GM19324 (cell line): ENCODE measurements around the gene ZBED3.
"Not testable (repeated sequence)": the region's sequence is repeated elsewhere in the genome, so short reads cannot be mapped to it uniquely, and the experiment has no call there.

Source experiments
- ATAC-seq: cut with Tn5 transposase; IDR thresholded peaks from one replicate; pipeline ENCODE4 v1.9.1; 2021; ENCODE audit warnings: mild to moderate bottlenecking, moderate library complexity; ENCODE audit not compliant: unreplicated experiment, low FRiP score

The ZBED3 gene

GRCh38 chr5:77080479-77080878, 6.6 kb downstream of the ZBED3 start:
- ATAC-seq = not testable (repeated sequence)

DNA sequence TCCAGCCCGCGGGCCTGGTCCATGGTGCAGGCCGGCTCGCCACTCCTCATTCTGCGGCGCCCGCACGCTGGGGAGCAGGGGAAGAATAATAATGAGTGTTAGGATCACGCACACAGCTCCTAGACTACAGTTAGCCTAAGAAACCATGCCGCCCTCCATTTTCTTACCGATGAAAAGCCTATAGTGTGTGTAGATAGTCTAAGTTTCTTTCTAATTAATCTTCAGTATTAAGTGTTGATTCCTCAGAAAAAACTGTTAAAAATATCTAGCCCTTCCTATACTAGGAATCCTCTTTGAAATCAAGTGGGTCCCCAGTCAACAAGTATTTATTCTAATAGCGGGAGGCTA, 9.3 kb downstream of the ZBED3 start:
- ATAC-seq = no peak

DNA sequence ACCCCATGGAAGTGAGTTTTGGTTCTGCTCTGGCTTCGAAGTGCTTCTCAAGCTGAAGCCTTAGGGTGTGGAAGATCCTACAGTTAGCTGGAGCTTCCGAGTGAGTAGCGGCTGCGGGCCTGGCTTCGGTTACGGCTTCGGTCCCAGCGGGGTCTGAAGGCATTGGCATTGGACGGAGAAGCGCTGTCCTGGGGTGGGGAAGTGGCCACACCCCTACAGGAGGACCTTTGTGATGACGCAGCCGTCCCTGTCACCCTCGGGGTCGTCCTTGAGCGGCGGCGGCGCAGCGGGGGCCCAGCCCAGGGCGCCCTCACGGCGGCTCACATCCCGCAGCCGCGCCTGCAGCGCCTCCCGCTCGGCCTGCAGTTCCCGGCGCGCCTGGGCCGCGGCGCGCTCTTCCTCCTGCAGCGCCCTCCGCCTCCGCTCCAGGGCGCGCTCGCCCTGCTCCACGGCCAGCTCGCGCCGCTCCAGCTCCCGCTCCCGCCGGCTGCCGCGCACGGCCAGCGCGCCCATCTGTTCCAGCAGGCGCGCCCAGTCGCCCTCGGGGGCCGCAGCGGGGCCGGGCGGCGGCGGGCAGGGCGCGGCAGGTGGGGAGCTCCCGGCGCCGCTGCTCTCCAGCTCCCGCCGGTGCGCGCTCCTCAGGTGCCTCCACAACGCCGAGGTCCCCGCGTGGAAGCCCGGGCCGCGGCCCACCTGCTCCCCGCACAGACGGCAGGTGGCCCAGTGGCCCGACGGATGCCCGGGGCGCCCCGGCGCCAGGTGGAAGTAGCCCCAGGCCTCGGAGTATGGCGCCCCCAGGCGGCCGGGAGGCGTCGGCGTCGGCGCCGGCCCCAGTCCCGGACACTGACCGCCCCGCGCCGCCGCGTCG, 9.9 kb downstream of the ZBED3 start:
- peak; percentile 82 for ATAC-seq

DNA sequence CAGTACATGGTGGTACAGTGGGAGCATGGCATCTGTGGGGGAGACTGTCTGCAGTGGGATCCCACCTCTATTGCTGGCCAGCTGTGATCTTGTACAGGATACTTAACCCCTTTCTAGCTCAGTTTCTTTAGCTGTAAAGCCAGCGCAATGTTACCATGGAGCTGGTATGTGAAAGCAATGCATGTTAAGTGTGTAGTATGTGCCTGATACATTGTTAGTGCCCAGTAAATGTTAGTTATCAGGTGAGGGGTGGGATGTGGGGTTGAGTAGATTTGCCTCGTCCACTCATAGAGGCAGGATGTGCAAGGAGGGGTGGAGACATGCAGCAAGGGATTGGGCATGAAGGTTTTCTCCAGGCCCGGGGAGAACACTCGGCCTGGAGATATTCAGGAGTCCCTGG, 12.3 kb downstream of the ZBED3 start:
- no peak for ATAC-seq

GRCh38 chr5:77073667-77074066, 13.4 kb downstream of the ZBED3 start:
- no peak for ATAC-seq

- no peak for ATAC-seq
Measured at GRCh38 chr5:77066823-77067442, 20.2 kb downstream of the ZBED3 start.

DNA sequence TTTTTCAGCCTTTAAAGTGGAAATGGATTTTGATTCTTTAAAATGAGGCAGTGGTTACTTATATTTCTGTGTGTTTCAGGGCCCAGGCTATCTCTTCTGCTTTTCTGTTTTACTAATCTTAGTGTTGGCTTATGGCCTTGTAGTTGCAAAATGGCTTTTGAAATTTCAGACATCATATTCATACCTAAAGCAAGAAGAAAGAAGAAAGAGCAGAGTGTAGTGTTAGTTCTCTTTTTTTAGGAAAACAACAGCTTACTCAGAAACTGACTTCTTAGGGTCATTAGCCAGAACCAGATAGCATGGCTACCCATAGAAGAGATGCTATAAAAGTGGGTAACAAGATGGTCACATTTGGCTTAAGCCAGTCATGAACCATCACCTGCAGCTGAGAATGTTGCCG, 20.9 kb downstream of the ZBED3 start:
- ATAC-seq = no peak

GRCh38 chr5:77065256-77065655, 21.8 kb downstream of the ZBED3 start:
- ATAC-seq = no peak

DNA sequence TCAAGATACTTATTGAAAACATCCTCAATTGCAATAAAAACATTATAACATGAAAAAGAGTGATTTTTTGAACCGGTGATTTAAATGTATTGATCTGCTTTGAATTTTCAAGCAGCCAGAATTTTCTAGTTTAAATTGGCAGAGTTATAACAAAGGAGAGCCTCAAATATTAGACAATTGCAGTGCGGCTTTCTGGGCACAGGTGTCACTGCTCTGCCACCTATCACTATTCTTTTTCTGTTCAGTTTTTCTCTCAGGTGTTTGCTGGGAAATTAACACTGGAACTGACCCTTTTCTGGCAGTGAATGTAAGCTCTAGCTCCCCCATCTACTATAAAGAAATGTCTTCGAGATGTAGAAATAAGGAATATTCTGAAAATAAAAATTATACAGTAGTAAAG, 23.0 kb downstream of the ZBED3 start:
- no peak for ATAC-seq

DNA sequence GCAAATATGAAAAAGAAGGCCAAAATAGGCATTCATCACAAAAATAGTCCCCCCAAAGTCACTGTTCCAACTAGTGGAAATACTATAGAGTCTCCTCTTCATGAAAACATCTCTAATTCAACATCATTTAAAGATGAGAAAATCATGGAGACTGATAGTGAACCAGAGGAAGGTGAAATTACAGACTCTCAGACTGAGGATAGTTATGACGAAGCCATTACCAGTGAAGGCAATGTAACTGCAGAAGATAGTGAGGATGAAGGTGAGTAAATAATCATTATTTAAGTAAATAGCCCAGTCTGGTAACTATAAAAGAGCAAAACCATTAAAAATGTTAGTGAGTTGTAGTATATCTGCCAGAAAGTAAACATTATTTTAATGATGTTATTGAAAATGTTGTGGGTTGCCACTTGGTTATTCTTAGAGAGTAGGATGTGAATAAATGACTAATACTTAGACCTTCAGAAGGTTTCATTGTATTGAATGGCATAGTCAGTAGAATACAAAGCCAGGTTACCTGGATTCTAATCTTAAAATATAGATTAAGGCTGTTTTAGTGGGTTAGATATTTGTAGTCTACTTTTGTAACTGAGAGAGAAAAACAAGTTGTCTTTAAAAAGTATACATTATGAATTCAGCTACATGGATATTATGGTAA, 40.5 kb downstream of the ZBED3 start:
- no peak for ATAC-seq

DNA sequence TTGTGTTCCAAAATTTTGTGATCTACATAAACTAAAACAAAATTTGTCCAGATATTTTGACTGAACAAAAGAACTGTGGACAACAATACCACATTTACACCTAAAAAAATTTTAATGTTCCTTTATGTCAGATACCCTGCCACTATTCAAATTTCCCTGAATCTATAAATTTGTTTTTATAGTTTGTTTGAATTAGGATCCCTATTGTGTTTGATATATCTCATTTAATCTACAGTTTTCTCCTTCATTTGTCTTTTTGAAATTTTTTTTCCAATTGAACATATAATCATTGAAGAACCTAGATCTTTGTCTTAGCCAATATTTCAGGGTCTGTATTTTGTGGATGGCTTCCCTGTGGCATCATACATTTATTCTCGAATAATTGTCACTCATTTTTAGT, 51.1 kb downstream of the ZBED3 start:
- ATAC-seq = no peak

GRCh38 chr5:77033338-77033737, 53.7 kb downstream of the ZBED3 start:
- no peak for ATAC-seq

GRCh38 chr5:77032635-77033034, 54.5 kb downstream of the ZBED3 start:
- ATAC-seq = no peak

DNA sequence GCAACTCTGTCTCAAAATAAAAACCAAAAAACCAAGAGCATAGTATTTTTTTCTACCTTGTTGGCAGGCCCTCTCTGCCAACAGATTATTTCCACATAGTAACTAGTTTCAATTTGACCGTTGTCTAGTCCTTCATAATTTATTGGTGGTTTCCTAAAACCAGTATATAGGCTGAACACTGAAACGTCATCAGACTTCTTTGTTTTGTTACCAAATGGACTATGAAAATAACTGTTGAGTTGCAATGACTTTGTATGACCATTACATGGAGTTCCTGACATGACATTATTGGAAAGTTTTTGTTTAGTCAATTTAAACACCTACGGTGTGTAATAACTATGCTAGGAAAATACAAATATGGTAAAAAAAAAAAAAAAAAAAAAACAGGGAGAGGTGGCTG, 55.2 kb downstream of the ZBED3 start:
- ATAC-seq = no peak

DNA sequence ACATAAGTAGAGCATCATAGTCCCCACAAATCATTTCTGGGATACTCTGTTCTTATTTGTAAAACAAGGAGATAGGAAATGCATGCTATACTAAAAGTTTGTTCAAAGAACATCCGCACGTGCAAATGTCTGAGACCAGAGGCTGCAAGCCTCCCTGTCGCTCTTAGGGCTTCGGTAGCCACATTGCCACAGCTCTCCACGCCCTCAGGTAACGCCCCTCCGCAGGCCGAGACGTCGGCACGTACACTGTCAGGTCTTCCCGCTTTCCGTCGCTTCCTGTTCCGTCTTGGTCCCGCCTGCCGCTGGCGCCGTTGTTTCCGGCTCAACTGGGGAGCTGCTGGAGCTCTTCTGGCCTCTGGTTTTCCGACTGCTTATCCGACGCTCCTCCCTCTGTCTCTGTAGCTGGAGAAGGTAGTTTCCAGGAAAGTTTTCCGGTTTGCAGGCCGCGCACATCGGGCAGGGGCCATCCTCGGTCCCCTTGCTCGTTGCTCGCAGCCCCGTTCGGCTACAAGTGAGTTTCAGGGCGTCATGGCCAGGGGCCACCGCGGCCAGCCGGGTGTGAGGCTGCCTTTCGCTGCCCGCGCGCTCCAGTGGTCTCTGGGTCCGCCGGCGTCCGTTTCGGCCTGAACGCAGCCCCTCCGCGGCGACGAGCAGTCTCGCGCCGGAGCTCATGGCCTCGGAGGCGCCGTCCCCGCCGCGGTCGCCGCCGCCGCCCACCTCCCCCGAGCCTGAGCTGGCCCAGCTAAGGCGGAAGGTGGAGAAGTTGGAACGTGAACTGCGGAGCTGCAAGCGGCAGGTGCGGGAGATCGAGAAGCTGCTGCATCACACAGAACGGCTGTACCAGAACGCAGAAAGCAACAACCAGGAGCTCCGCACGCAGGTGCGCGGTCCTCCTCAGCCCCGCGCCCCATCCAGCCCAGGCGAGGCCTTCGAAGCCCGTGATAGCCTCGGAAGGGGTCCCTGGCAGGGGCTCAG, 56.7 kb downstream of the ZBED3 start, which contains the start of gene AGGF1:
AGGF1 (plus strand) TSS at position 308 of the 975 bp plus-strand sequence; CDS start at position 671, 363 bp downstream.
- ATAC-seq = peak; percentile 99

- no peak for ATAC-seq
Measured at GRCh38 chr5:77029376-77029885, 57.7 kb downstream of the ZBED3 start.

DNA sequence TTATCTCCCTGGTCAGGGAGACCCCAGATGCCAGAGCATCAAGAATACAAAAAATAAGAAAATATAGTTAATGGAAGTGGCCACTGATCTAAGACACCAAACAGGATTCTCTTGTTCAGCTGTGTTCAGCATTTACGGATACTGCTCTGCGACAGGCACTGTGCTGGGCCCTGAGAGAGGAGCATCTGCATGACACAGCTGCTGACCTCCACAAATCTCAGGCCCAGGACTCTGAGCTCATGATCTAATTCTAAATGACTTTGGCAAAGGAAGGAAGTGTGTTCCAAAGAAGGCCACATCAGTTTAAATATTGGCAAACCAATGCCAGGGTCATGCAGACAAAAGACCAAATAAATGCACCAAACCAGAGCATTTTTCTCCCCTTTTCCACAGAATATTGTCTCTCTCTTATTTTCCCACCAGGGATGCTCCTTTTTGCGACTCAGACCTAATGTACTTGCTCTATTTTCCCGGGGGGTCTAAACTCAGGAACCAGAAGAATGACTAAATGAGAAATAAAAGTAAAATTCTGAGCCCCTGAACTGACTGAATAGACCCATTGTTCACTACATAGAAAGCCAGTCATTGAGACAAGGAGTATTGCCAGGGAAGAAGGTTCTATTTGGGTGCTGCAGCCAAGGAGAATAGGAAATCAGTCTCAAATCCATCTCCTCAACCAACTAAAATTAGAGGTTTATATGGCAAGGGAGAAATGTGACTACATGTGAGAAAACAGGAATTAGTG, 58.3 kb downstream of the ZBED3 start:
- ATAC-seq = no peak

GRCh38 chr5:77024490-77024889, 62.6 kb downstream of the ZBED3 start:
- no peak for ATAC-seq
